GM12874 (cell line): ENCODE data around the gene RALGPS1.

Source experiments
- CTCF ChIP-seq: IDR thresholded peaks from 2 replicates; pipeline ENCODE4 v1.5.1; 2011; ENCODE audit warnings: low read depth, mild to moderate bottlenecking, control low read depth, low read length, moderate library complexity; ENCODE audit not compliant: insufficient read depth

The RALGPS1 gene

GRCh38 chr9:126914458-126915280 lies at the start of gene RALGPS1:
TSS of gene RALGPS1 (plus strand) at chr9:126914782. CDS start at chr9:126962290, 47,508 bp downstream.
- no peak for TF ChIP-seq CTCF

- no peak for TF ChIP-seq CTCF
Measured at GRCh38 chr9:126869368-126869767, 45.2 kb upstream of the RALGPS1 start.

- TF ChIP-seq CTCF = no peak
Measured at GRCh38 chr9:126872516-126872915, 42.1 kb upstream of the RALGPS1 start.

GRCh38 chr9:126874546-126875314 lies 39.9 kb upstream of the RALGPS1 start:
- TF ChIP-seq CTCF = no peak

GRCh38 chr9:126875756-126876510 lies 38.6 kb upstream of the RALGPS1 start:
- TF ChIP-seq CTCF = no peak

GRCh38 chr9:126876531-126876930 lies 38.1 kb upstream of the RALGPS1 start:
- no peak for TF ChIP-seq CTCF

GRCh38 chr9:126877418-126877817 lies 37.2 kb upstream of the RALGPS1 start:
- TF ChIP-seq CTCF = no peak
